GM21825 (cell line): ENCODE measurements around the gene RMI2.
A peak's percentile ranks its signal among the peaks of the same experiment; 100 is the strongest.

Experiments
- ATAC-seq: cut with Tn5 transposase; IDR thresholded peaks from one replicate; pipeline ENCODE4 v1.9.1; 2021; ENCODE audit warnings: mild to moderate bottlenecking, moderate library complexity; ENCODE audit not compliant: unreplicated experiment

RMI2 gene

GRCh38 chr16:11309895-11310633 lies 35.2 kb upstream of the RMI2 start:
- peak; percentile 32 for ATAC-seq

GRCh38 chr16:11310634-11310977 lies 34.7 kb upstream of the RMI2 start:
- no peak for ATAC-seq

GRCh38 chr16:11310997-11311561 lies 34.2 kb upstream of the RMI2 start:
- peak; percentile 41 for ATAC-seq

- no peak for ATAC-seq
Observed at GRCh38 chr16:11312718-11313492, 32.4 kb upstream of the RMI2 start.

- ATAC-seq = no peak
Observed at GRCh38 chr16:11313493-11314308, 31.6 kb upstream of the RMI2 start.

GRCh38 chr16:11314309-11314894 lies 30.9 kb upstream of the RMI2 start:
- no peak for ATAC-seq

- ATAC-seq = no peak
Observed at GRCh38 chr16:11315510-11315909, 29.7 kb upstream of the RMI2 start.

- ATAC-seq = no peak
Observed at GRCh38 chr16:11316331-11317015, 28.8 kb upstream of the RMI2 start.

- ATAC-seq = no peak
Observed at GRCh38 chr16:11318817-11319216, 26.4 kb upstream of the RMI2 start.

GRCh38 chr16:11319529-11320146 lies 25.6 kb upstream of the RMI2 start:
- no peak for ATAC-seq

- no peak for ATAC-seq
Observed at GRCh38 chr16:11320170-11320569, 25.1 kb upstream of the RMI2 start.

GRCh38 chr16:11321662-11322061 lies 23.6 kb upstream of the RMI2 start:
- ATAC-seq = no peak

- no peak for ATAC-seq
Observed at GRCh38 chr16:11322823-11323222, 22.4 kb upstream of the RMI2 start.

GRCh38 chr16:11323551-11324336 lies 21.5 kb upstream of the RMI2 start:
- no peak for ATAC-seq

- no peak for ATAC-seq
Observed at GRCh38 chr16:11325404-11326083, 19.7 kb upstream of the RMI2 start.

GRCh38 chr16:11326084-11326736 lies 19.0 kb upstream of the RMI2 start:
- no peak for ATAC-seq

- no peak for ATAC-seq
Observed at GRCh38 chr16:11326737-11327276, 18.5 kb upstream of the RMI2 start.
